ENCODE results near the gene SKA3.
"Not testable (repeated sequence)": the region's sequence is repeated elsewhere in the genome, so short reads cannot be mapped to it uniquely, and the experiment has no call there.

The SKA3 gene

GRCh38 chr13:21165606-21166005, 10.7 kb downstream of the SKA3 start:
- not testable (repeated sequence) for DNase-seq

- DNase-seq = no peak
Measured at GRCh38 chr13:21164631-21165030, 11.7 kb downstream of the SKA3 start.

GRCh38 chr13:21152251-21152899, 24.0 kb downstream of the SKA3 start:
- no peak for DNase-seq

GRCh38 chr13:21150013-21150412, 26.3 kb downstream of the SKA3 start:
- DNase-seq = no peak

- DNase-seq = no peak
Measured at GRCh38 chr13:21149568-21149967, 26.8 kb downstream of the SKA3 start.

- DNase-seq = no peak
Measured at GRCh38 chr13:21148557-21149258, 27.6 kb downstream of the SKA3 start.

GRCh38 chr13:21147827-21148226, 28.5 kb downstream of the SKA3 start:
- DNase-seq = no peak

- no peak for DNase-seq
Measured at GRCh38 chr13:21142766-21143165, 33.6 kb downstream of the SKA3 start.

- DNase-seq = no peak
Measured at GRCh38 chr13:21139374-21139773, 37.0 kb downstream of the SKA3 start.

GRCh38 chr13:21138561-21138960, 37.8 kb downstream of the SKA3 start:
- no peak for DNase-seq

- DNase-seq = no peak
Measured at GRCh38 chr13:21137696-21138095, 38.7 kb downstream of the SKA3 start.

- not testable (repeated sequence) for DNase-seq
Measured at GRCh38 chr13:21135833-21136232, 40.5 kb downstream of the SKA3 start.

- no peak for DNase-seq
Measured at GRCh38 chr13:21134475-21134874, 41.9 kb downstream of the SKA3 start.

- DNase-seq = no peak
Measured at GRCh38 chr13:21133077-21133476, 43.3 kb downstream of the SKA3 start.

- no peak for DNase-seq
Measured at GRCh38 chr13:21130116-21130515, 46.2 kb downstream of the SKA3 start.

GRCh38 chr13:21124852-21125251, 51.5 kb downstream of the SKA3 start:
- DNase-seq = no peak

GRCh38 chr13:21123956-21124355, 52.4 kb downstream of the SKA3 start:
- no peak for DNase-seq

- DNase-seq = no peak
Measured at GRCh38 chr13:21121616-21122015, 54.7 kb downstream of the SKA3 start.

GRCh38 chr13:21120191-21120590, 56.2 kb downstream of the SKA3 start:
- DNase-seq = no peak

GRCh38 chr13:21119526-21119925, 56.8 kb downstream of the SKA3 start:
- DNase-seq = no peak

- no peak for DNase-seq
Measured at GRCh38 chr13:21118180-21118579, 58.2 kb downstream of the SKA3 start.

- no peak for DNase-seq
Measured at GRCh38 chr13:21117104-21117809, 59.1 kb downstream of the SKA3 start.

- no peak for DNase-seq
Measured at GRCh38 chr13:21116141-21116540, 60.2 kb downstream of the SKA3 start.

- DNase-seq = no peak
Measured at GRCh38 chr13:21115231-21115630, 61.1 kb downstream of the SKA3 start.
